Keratinocyte (primary cell): ENCODE measurements around the gene MSX2.

Experiments used
- CTCF ChIP-seq, 3 experiments: IDR thresholded peaks in 1 of 3; conservative IDR thresholded peaks in 1 of 3; optimal IDR thresholded peaks in 1 of 3; 2 replicates in 2 of 3; 3 replicates in 1 of 3; pipeline versions ENCODE3 to v1.5.1; 2011; ENCODE audit warnings: low read length in 3 of 3, mild to moderate bottlenecking in 3 of 3, moderate library complexity in 2 of 3, control low read depth in 1 of 3, inconsistent platforms in 1 of 3; ENCODE audit not compliant: insufficient read depth in 2 of 3; ENCODE audit errors: extremely low read depth in 1 of 3
- EZH2 ChIP-seq: IDR thresholded peaks from one replicate; pipeline ENCODE4 v1.6.1; 2012; ENCODE audit warnings: inconsistent platforms, mild to moderate bottlenecking, low read length, moderate library complexity

GRCh38 chr5:174690271-174690670 lies 34.1 kb upstream of the MSX2 start:
- no peak for TF ChIP-seq CTCF (optimal IDR thresholded peaks at IDR 0.05 in 1 of 3, IDR thresholded peaks at IDR 0.05 in 1 of 3, conservative IDR thresholded peaks at IDR 0.05 in 1 of 3; ENCODE audit: extremely low read depth in 1 of 3, insufficient read depth in 2 of 3, low read length in 3 of 3)
- no peak for TF ChIP-seq EZH2
